ENCODE results near the gene TNF. TPM values are rescaled to one million over a fixed set of nuclear protein-coding genes. Genes with fewer than 3 reads are reported as not detected.

TNF gene
- total and polyA plus RNA-seq, 9 donors = 0.24 to 3.0 (median 0.79) TPM; not detected in 3

- WGBS, 3 donors = 44 to 56% (median 47%) methylated on average over 4 of the region's 4 CpGs
- intact Hi-C loops (cut with DNase I) = loop anchor here in 1 of 4 donors (10.0 kb wide), 1 partner anchor 66 kb away; the partner anchor contains the start of genes ATP6V1G2, DDX39B and NFKBIL1
- Histone ChIP-seq H3K9me3 (no peaks in the 10 kb centered on the region), H3K36me3 (no peaks in the 10 kb centered on the region), H3K4me3 (no peak overlapping the region), H3K4me1 (ENCODE audit: insufficient read depth) (no peaks in the 10 kb centered on the region), H3K27ac (no peak overlapping the region), H3K27me3 (no peaks in the 10 kb centered on the region)
- DNase-seq = no peak
- TF ChIP-seq EP300 (IDR thresholded peaks at IDR 0.05) (no peak), POLR2A (IDR thresholded peaks at IDR 0.05) (no peak), CTCF (IDR thresholded peaks at IDR 0.05) (no peak)
These were observed 35.6 kb downstream of the TNF start for GRCh38 chr6:31610968-31611367.

GRCh38 chr6:31614075-31614619 lies 38.8 kb downstream of the TNF start:
- Histone ChIP-seq H3K36me3 (no peaks in the 10 kb centered on the region), H3K27me3 (no peaks in the 10 kb centered on the region), H3K4me1 (ENCODE audit: insufficient read depth) (no peaks in the 10 kb centered on the region), H3K4me3 (no peak overlapping the region), H3K27ac (no peak overlapping the region), H3K9me3 (no peaks in the 10 kb centered on the region)
- TF ChIP-seq POLR2A (IDR thresholded peaks at IDR 0.05) (no peak), CTCF (IDR thresholded peaks at IDR 0.05) (no peak)
- no peak for DNase-seq
- 78% methylated on average over 8 of the region's 8 CpGs for WGBS, 3 donors
- intact Hi-C loops (cut with DNase I) = loop anchor here in 1 of 4 donors (10.0 kb wide), 1 partner anchor 69 kb away; the partner anchor contains the start of genes ATP6V1G2, DDX39B and NFKBIL1

- Histone ChIP-seq H3K9me3 (no peaks in the 10 kb centered on the region), H3K27me3 (no peaks in the 10 kb centered on the region), H3K36me3 (no peaks in the 10 kb centered on the region), H3K4me1 (ENCODE audit: insufficient read depth) (no peaks in the 10 kb centered on the region), H3K27ac (no peak within 1 kb of the TSS), H3K4me3 (no peak within 1 kb of the TSS)
- intact Hi-C loops (cut with DNase I) = loop anchor here in 1 of 4 donors (10.0 kb wide), 1 partner anchor 70 kb away; the partner anchor contains the start of genes ATP6V1G2, DDX39B and NFKBIL1
- no peak for TF ChIP-seq POLR2A (IDR thresholded peaks at IDR 0.05)
- no peak for DNase-seq
- WGBS, 3 donors = 55 to 60% (median 56%) methylated on average over 6 of the region's 6 CpGs
These were observed 39.6 kb downstream of the TNF start, which contains the start of gene AIF1 for GRCh38 chr6:31614684-31615578. AIF1 (plus strand) TSS chr6:31615234; CDS start chr6:31615330, 96 bp downstream.

- no peak overlapping the region for H3K4me3 ChIP-seq
These were observed 40.4 kb downstream of the TNF start for GRCh38 chr6:31615748-31616147.

More at GRCh38 chr6:31615748-31616147, 40.4 kb downstream of the TNF start:
- no peaks in the 10 kb centered on the region for H3K9me3 ChIP-seq
- H3K27ac ChIP-seq = no peak overlapping the region
- 51 to 63% (median 55%) methylated on average over 7 of the region's 7 CpGs for WGBS, 3 donors
- H3K36me3 ChIP-seq = no peaks in the 10 kb centered on the region
- H3K4me1 ChIP-seq (ENCODE audit: insufficient read depth) = no peaks in the 10 kb centered on the region
- H3K27me3 ChIP-seq = no peaks in the 10 kb centered on the region
- intact Hi-C loops (cut with DNase I) = loop anchor here in 1 of 4 donors (10.0 kb wide), 1 partner anchor 71 kb away; the partner anchor contains the start of genes ATP6V1G2, DDX39B and NFKBIL1
- TF ChIP-seq POLR2A (IDR thresholded peaks at IDR 0.05) (no peak), EP300 (IDR thresholded peaks at IDR 0.05) (no peak), CTCF (IDR thresholded peaks at IDR 0.05) (no peak)
- DNase-seq = no peak

Measured in ovary (tissue), 9 donors.